T-helper 2 cell treated with Interferon-gamma antibody and Interleukin-4, amounts not matched to agents 5 μg/mL and 100 μg/mL, for 36 hours (primary cell): ENCODE measurements around the gene CIAO2B.
A peak's percentile ranks its signal among the peaks of the same experiment; 100 is the strongest.

Experiments
- DNase-seq: peaks from one replicate; pipeline ENCODE4 v3.0.0; 2021; ENCODE audit warnings: low spot score
- H3K27ac Mint-ChIP-seq: one replicate; pipeline ENCODE4 v1.8.0; 2021; ENCODE audit warnings: mild to moderate bottlenecking, mixed read lengths
- H3K27me3 Mint-ChIP-seq: one replicate; pipeline ENCODE4 v1.8.0; 2021; ENCODE audit warnings: low read depth, mixed read lengths
- H3K36me3 Mint-ChIP-seq: one replicate; pipeline ENCODE4 v1.8.0; 2021; ENCODE audit warnings: low read depth, mixed read lengths
- H3K4me1 Mint-ChIP-seq: one replicate; pipeline ENCODE4 v1.8.0; 2021; ENCODE audit warnings: low read depth, mixed read lengths
- H3K4me3 Mint-ChIP-seq: one replicate; pipeline ENCODE4 v1.8.0; 2022; ENCODE audit warnings: mild to moderate bottlenecking, moderate library complexity, mixed read lengths
- H3K9me3 Mint-ChIP-seq: one replicate; pipeline ENCODE4 v1.8.0; 2021; ENCODE audit warnings: mixed read lengths

CIAO2B gene

GRCh38 chr16:66926171-66926947 lies 7.8 kb downstream of the CIAO2B start:
- no peak for DNase-seq
- H3K27ac Mint-ChIP-seq: peak overlapping the region; percentile 31
- H3K9me3 Mint-ChIP-seq: no peaks in the 10 kb centered on the region
- no peak overlapping the region for H3K4me3 Mint-ChIP-seq
- H3K36me3 Mint-ChIP-seq: no peaks in the 10 kb centered on the region
- peaks cover 7% of the 10 kb centered on the region for H3K4me1 Mint-ChIP-seq
- peaks cover 25% of the 10 kb centered on the region for H3K27me3 Mint-ChIP-seq

- Mint-ChIP-seq H3K27ac (peak within 1 kb of the TSS; percentile 31), H3K36me3 (no peaks in the 10 kb centered on the region), H3K4me3 (peak within 1 kb of the TSS; percentile 70), H3K4me1 (peaks cover 7% of the 10 kb centered on the region), H3K9me3 (no peaks in the 10 kb centered on the region), H3K27me3 (peaks cover 32% of the 10 kb centered on the region)
- peak; percentile 37 for DNase-seq
Measured at GRCh38 chr16:66925322-66925840, 8.8 kb downstream of the CIAO2B start, which contains the start of gene RRAD. Gene RRAD, minus strand, starts transcription at chr16:66925535. Its CDS starts 356 bp downstream, at chr16:66925179.

- H3K9me3 Mint-ChIP-seq: no peaks in the 10 kb centered on the region
- no peak overlapping the region for H3K4me3 Mint-ChIP-seq
- peak; percentile 54 for DNase-seq
- H3K27ac Mint-ChIP-seq: no peak overlapping the region
- H3K4me1 Mint-ChIP-seq: peaks cover 7% of the 10 kb centered on the region
- no peaks in the 10 kb centered on the region for H3K36me3 Mint-ChIP-seq
- peaks cover 37% of the 10 kb centered on the region for H3K27me3 Mint-ChIP-seq
Measured at GRCh38 chr16:66924527-66925321, 9.5 kb downstream of the CIAO2B start.

GRCh38 chr16:66923866-66924265 lies 10.3 kb downstream of the CIAO2B start:
- H3K4me3 Mint-ChIP-seq: no peak overlapping the region
- H3K27me3 Mint-ChIP-seq: peaks cover 38% of the 10 kb centered on the region
- no peak overlapping the region for H3K27ac Mint-ChIP-seq
- peaks cover 7% of the 10 kb centered on the region for H3K4me1 Mint-ChIP-seq
- H3K9me3 Mint-ChIP-seq: no peaks in the 10 kb centered on the region
- H3K36me3 Mint-ChIP-seq: no peaks in the 10 kb centered on the region
- DNase-seq: no peak

- Mint-ChIP-seq H3K27me3 (peaks cover 38% of the 10 kb centered on the region), H3K27ac (no peak overlapping the region), H3K36me3 (no peaks in the 10 kb centered on the region), H3K9me3 (no peaks in the 10 kb centered on the region), H3K4me3 (no peak overlapping the region), H3K4me1 (peaks cover 7% of the 10 kb centered on the region)
- DNase-seq: no peak
Measured at GRCh38 chr16:66923247-66923731, 10.9 kb downstream of the CIAO2B start.

GRCh38 chr16:66921729-66922450 lies 12.3 kb downstream of the CIAO2B start:
- no peaks in the 10 kb centered on the region for H3K9me3 Mint-ChIP-seq
- peaks cover 7% of the 10 kb centered on the region for H3K4me1 Mint-ChIP-seq
- no peak for DNase-seq
- H3K27ac Mint-ChIP-seq: no peak overlapping the region
- H3K27me3 Mint-ChIP-seq: peaks cover 38% of the 10 kb centered on the region
- H3K36me3 Mint-ChIP-seq: no peaks in the 10 kb centered on the region
- no peak overlapping the region for H3K4me3 Mint-ChIP-seq

- Mint-ChIP-seq H3K4me3 (no peak overlapping the region), H3K27ac (no peak overlapping the region), H3K4me1 (peaks cover 7% of the 10 kb centered on the region), H3K9me3 (no peaks in the 10 kb centered on the region), H3K27me3 (peaks cover 32% of the 10 kb centered on the region), H3K36me3 (no peaks in the 10 kb centered on the region)
- no peak for DNase-seq
Measured at GRCh38 chr16:66920924-66921680, 13.1 kb downstream of the CIAO2B start.

GRCh38 chr16:66920299-66920590 lies 14.0 kb downstream of the CIAO2B start:
- H3K36me3 Mint-ChIP-seq: no peaks in the 10 kb centered on the region
- H3K9me3 Mint-ChIP-seq: no peaks in the 10 kb centered on the region
- peaks cover 3% of the 10 kb centered on the region for H3K4me1 Mint-ChIP-seq
- H3K27ac Mint-ChIP-seq: no peak overlapping the region
- no peak for DNase-seq
- no peak overlapping the region for H3K4me3 Mint-ChIP-seq
- H3K27me3 Mint-ChIP-seq: peaks cover 24% of the 10 kb centered on the region

GRCh38 chr16:66919569-66920298 lies 14.5 kb downstream of the CIAO2B start:
- DNase-seq: no peak
- no peaks in the 10 kb centered on the region for H3K9me3 Mint-ChIP-seq
- H3K27me3 Mint-ChIP-seq: peaks cover 24% of the 10 kb centered on the region
- no peak overlapping the region for H3K4me3 Mint-ChIP-seq
- no peak overlapping the region for H3K27ac Mint-ChIP-seq
- H3K4me1 Mint-ChIP-seq: peaks cover 3% of the 10 kb centered on the region
- no peaks in the 10 kb centered on the region for H3K36me3 Mint-ChIP-seq

- no peak for DNase-seq
- Mint-ChIP-seq H3K36me3 (no peaks in the 10 kb centered on the region), H3K27me3 (peaks cover 21% of the 10 kb centered on the region), H3K4me3 (no peak within 1 kb of the TSS), H3K9me3 (no peaks in the 10 kb centered on the region), H3K4me1 (peaks cover 2% of the 10 kb centered on the region), H3K27ac (no peak within 1 kb of the TSS)
Measured at GRCh38 chr16:66918803-66919568, 15.2 kb downstream of the CIAO2B start, which contains the start of gene CDH16. Gene CDH16, minus strand, starts transcription at chr16:66918885. Its CDS starts 820 bp downstream, at chr16:66918065.

- H3K9me3 Mint-ChIP-seq: no peaks in the 10 kb centered on the region
- no peak overlapping the region for H3K4me3 Mint-ChIP-seq
- DNase-seq: no peak
- no peaks in the 10 kb centered on the region for H3K36me3 Mint-ChIP-seq
- no peak overlapping the region for H3K27ac Mint-ChIP-seq
- H3K27me3 Mint-ChIP-seq: peaks cover 15% of the 10 kb centered on the region
- no peaks in the 10 kb centered on the region for H3K4me1 Mint-ChIP-seq
Measured at GRCh38 chr16:66918355-66918754, 15.8 kb downstream of the CIAO2B start.

- peaks cover 14% of the 10 kb centered on the region for H3K27me3 Mint-ChIP-seq
Measured at GRCh38 chr16:66917741-66918140, 16.5 kb downstream of the CIAO2B start.

More at GRCh38 chr16:66917741-66918140, 16.5 kb downstream of the CIAO2B start:
- DNase-seq: no peak
- no peaks in the 10 kb centered on the region for H3K36me3 Mint-ChIP-seq
- no peaks in the 10 kb centered on the region for H3K4me1 Mint-ChIP-seq
- H3K9me3 Mint-ChIP-seq: no peaks in the 10 kb centered on the region
- no peak overlapping the region for H3K4me3 Mint-ChIP-seq
- no peak overlapping the region for H3K27ac Mint-ChIP-seq
